HepG2 (cell line): ENCODE measurements around the gene TMEM120A. TPM values are rescaled to one million over a fixed set of nuclear protein-coding genes. Genes with fewer than 3 reads are reported as not detected.

Experiments
- FOXM1 ChIP-seq: sonication (generic); formaldehyde crosslinking; IDR thresholded peaks from 2 replicates; pipeline ENCODE4 v1.5.0; 2020; ENCODE audit warnings: missing genetic modification reagents
- HCFC1 ChIP-seq: fragments of 150-350 bp; IDR thresholded peaks from 2 replicates; pipeline ENCODE4 v1.6.1; 2014; ENCODE audit warnings: low read depth, low read length
- JUN ChIP-seq: sonication (generic); formaldehyde crosslinking; IDR thresholded peaks from 2 replicates; pipeline ENCODE4 v1.4.0; 2020; ENCODE audit warnings: mild to moderate bottlenecking, missing genetic modification reagents
- KLF16 ChIP-seq, 2 experiments: sonication (generic) in 1 of 2; formaldehyde crosslinking in 1 of 2; IDR thresholded peaks; 2 replicates each; pipeline versions ENCODE4 v1.6.1 to v1.8.0; 2016 to 2023; ENCODE audit warnings: missing genetic modification reagents in 2 of 2, missing compliant biosample characterization in 1 of 2
- KLF9 ChIP-seq: IDR thresholded peaks from 2 replicates; pipeline ENCODE4 v1.6.1; 2016; ENCODE audit warnings: low read depth
- MATR3 ChIP-seq: sonication (generic); formaldehyde crosslinking; IDR thresholded peaks from 2 replicates; pipeline ENCODE4 v1.4.0; 2020; ENCODE audit warnings: missing genetic modification reagents
- MTA1 ChIP-seq: sonication (generic); formaldehyde crosslinking; IDR thresholded peaks from 2 replicates; pipeline ENCODE4 v1.4.0; 2020; ENCODE audit warnings: missing genetic modification reagents, mild to moderate bottlenecking, borderline replicate concordance
- ONECUT2 ChIP-seq: sonication (generic); formaldehyde crosslinking; IDR thresholded peaks from 2 replicates; pipeline ENCODE4 v1.4.0; 2020; ENCODE audit warnings: missing genetic modification reagents
- PCBP2 ChIP-seq: fragments of 200-400 bp; formaldehyde crosslinking; optimal IDR thresholded peaks from 2 replicates; pipeline ENCODE3; 2018; ENCODE audit warnings: low read length, low read depth; ENCODE audit not compliant: poor library complexity, severe bottlenecking
- PPARG ChIP-seq: conservative IDR thresholded peaks from 2 replicates; pipeline ENCODE4 v1.6.1; 2016; ENCODE audit warnings: missing biosample characterization, missing genetic modification reagents
- RAD51 ChIP-seq: fragments of 450-650 bp; IDR thresholded peaks from 2 replicates; pipeline ENCODE4 v1.6.1; 2016; ENCODE audit warnings: borderline replicate concordance
- RBAK ChIP-seq: sonication (generic); formaldehyde crosslinking; IDR thresholded peaks from 2 replicates; pipeline ENCODE4 v1.5.1; 2020; ENCODE audit warnings: mild to moderate bottlenecking, missing genetic modification reagents
- SCMH1 ChIP-seq: sonication (generic); formaldehyde crosslinking; IDR thresholded peaks from 2 replicates; pipeline ENCODE4 v1.9.0; 2021; ENCODE audit warnings: missing genetic modification reagents, mild to moderate bottlenecking, borderline replicate concordance
- SP5 ChIP-seq: IDR thresholded peaks from 2 replicates; pipeline ENCODE4 v1.6.1; 2016; ENCODE audit warnings: low read depth, borderline replicate concordance
- SRSF1 ChIP-seq: fragments of 200-400 bp; formaldehyde crosslinking; optimal IDR thresholded peaks from 2 replicates; pipeline ENCODE3; 2017; ENCODE audit warnings: mild to moderate bottlenecking, low read depth, low read length, moderate library complexity
- ZC3H4 ChIP-seq: sonication (generic); formaldehyde crosslinking; IDR thresholded peaks from 2 replicates; pipeline ENCODE4 v1.4.0; 2020; ENCODE audit warnings: missing genetic modification reagents, borderline replicate concordance
- ZNF17 ChIP-seq: sonication (generic); formaldehyde crosslinking; IDR thresholded peaks from 2 replicates; pipeline ENCODE4 v1.5.0; 2020; ENCODE audit warnings: mild to moderate bottlenecking, missing genetic modification reagents
- ZNF556 ChIP-seq: sonication (generic); formaldehyde crosslinking; IDR thresholded peaks from 2 replicates; pipeline ENCODE4 v1.4.0; 2020; ENCODE audit warnings: mild to moderate bottlenecking, missing genetic modification reagents, borderline replicate concordance
- ZNF75D ChIP-seq: sonication (generic); formaldehyde crosslinking; IDR thresholded peaks from 2 replicates; pipeline ENCODE4 v1.8.1; 2023; ENCODE audit warnings: missing genetic modification reagents, mild to moderate bottlenecking, borderline replicate concordance
- polyA plus RNA-seq, 8 experiments: library from polyadenylated mRNA; depleted of rRNA in 3 of 8; stranded (reverse) in 7 of 8; unstranded in 1 of 8; fragments of >200 nt; fragmentation: Illumina TruSeq in 4 of 8; extraction: Trizol in 4 of 8; gene quantifications; 2 replicates each; pipeline versions ENCODE4 v1.2.1 to v1.2.3, GENCODE V29; 2011 to 2016; ENCODE audit warnings: low read depth in 4 of 8, missing spikeins in 1 of 8, mixed read lengths in 1 of 8; ENCODE audit not compliant: insufficient read depth in 1 of 8
- total RNA-seq, 5 experiments: library from RNA; depleted of rRNA; stranded (reverse); fragments of >200 nt; fragmentation: Illumina TruSeq; extraction: Trizol; gene quantifications; 2 replicates each; pipeline ENCODE4 v1.2.3, GENCODE V29; 2016; ENCODE audit warnings: low read depth in 1 of 5
- TF ChIP-seq, protein P1 (sequence below): IDR thresholded peaks from 2 replicates; pipeline ENCODE4 v1.6.1; 2012; ENCODE audit warnings: low read length, improper control_type of control experiment
- TF ChIP-seq, protein P2 (sequence below): sonication (generic); formaldehyde crosslinking; IDR thresholded peaks from 2 replicates; pipeline ENCODE4 v1.4.0; 2020; ENCODE audit warnings: low read depth, mild to moderate bottlenecking, missing genetic modification reagents
- TF ChIP-seq, protein P3 (sequence below): IDR thresholded peaks from 2 replicates; pipeline ENCODE4 v1.6.1; 2016; ENCODE audit warnings: missing compliant biosample characterization, missing genetic modification reagents, borderline replicate concordance
- TF ChIP-seq, protein P4 (sequence below): sonication (generic); formaldehyde crosslinking; IDR thresholded peaks from 2 replicates; pipeline ENCODE4 v1.5.1; 2020; ENCODE audit warnings: mild to moderate bottlenecking, missing genetic modification reagents, borderline replicate concordance
- TF ChIP-seq, protein P5 (sequence below): sonication (generic); formaldehyde crosslinking; IDR thresholded peaks from 2 replicates; pipeline ENCODE4 v1.4.0; 2020; ENCODE audit warnings: missing genetic modification reagents

TMEM120A gene
- total and polyA plus RNA-seq, 2 of the 13 experiments (the other 11 are each of a cell fraction or from before 2014, with no cell fraction given), result 40.3 to 102 TPM

DNA sequence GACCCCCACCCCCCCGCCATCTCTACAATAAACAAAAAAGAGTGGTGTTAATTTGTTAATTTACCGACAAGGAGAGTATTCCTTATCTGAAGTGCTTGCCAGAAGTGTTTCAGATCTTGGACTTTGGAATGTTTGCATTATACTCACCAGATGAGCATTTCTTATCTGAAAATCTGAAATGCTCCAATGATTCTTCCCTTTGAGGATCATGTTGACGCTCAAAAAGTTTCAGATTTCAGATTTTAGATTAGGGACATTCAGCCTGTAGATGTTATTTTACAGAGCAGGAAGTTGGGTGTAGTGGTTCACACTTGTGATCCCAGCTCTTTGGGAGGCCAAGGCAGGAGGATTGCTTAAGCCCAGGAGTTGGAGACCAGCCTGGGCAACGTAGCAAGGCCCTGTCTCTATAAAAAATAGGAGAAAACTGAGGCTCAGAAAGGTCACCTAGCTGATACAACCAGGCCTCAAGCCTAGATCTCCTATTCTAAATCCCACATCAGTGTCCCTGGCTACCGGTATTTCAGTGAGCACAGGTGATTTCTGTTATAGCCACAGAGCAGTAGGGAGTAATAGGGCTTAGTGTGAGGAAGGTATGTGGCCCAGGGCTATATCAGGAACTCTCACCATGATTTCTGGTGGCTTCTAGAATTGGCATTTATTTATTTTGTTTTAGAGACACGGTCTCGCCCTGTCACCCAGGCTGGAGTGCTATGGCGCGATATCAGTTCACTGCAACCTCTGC is 35.4 kb downstream of the TMEM120A start (continued):
- TF ChIP-seq, protein P1, sequence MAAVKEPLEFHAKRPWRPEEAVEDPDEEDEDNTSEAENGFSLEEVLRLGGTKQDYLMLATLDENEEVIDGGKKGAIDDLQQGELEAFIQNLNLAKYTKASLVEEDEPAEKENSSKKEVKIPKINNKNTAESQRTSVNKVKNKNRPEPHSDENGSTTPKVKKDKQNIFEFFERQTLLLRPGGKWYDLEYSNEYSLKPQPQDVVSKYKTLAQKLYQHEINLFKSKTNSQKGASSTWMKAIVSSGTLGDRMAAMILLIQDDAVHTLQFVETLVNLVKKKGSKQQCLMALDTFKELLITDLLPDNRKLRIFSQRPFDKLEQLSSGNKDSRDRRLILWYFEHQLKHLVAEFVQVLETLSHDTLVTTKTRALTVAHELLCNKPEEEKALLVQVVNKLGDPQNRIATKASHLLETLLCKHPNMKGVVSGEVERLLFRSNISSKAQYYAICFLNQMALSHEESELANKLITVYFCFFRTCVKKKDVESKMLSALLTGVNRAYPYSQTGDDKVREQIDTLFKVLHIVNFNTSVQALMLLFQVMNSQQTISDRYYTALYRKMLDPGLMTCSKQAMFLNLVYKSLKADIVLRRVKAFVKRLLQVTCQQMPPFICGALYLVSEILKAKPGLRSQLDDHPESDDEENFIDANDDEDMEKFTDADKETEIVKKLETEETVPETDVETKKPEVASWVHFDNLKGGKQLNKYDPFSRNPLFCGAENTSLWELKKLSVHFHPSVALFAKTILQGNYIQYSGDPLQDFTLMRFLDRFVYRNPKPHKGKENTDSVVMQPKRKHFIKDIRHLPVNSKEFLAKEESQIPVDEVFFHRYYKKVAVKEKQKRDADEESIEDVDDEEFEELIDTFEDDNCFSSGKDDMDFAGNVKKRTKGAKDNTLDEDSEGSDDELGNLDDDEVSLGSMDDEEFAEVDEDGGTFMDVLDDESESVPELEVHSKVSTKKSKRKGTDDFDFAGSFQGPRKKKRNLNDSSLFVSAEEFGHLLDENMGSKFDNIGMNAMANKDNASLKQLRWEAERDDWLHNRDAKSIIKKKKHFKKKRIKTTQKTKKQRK, result no peak
- TF ChIP-seq MTA1 (CRISPR knock-in tag), result no peak
- TF ChIP-seq KLF9 (CRISPR knock-in tag), result no peak
- TF ChIP-seq ZNF75D, result no peak
- TF ChIP-seq PCBP2, result no peak
- TF ChIP-seq FOXM1 (CRISPR knock-in tag), result no peak
- TF ChIP-seq HCFC1, result no peak
- no peak for TF ChIP-seq MATR3 (CRISPR knock-in tag)
- no peak for TF ChIP-seq SP5 (CRISPR knock-in tag)
- no peak for TF ChIP-seq JUN (CRISPR knock-in tag)
- TF ChIP-seq, protein P2, sequence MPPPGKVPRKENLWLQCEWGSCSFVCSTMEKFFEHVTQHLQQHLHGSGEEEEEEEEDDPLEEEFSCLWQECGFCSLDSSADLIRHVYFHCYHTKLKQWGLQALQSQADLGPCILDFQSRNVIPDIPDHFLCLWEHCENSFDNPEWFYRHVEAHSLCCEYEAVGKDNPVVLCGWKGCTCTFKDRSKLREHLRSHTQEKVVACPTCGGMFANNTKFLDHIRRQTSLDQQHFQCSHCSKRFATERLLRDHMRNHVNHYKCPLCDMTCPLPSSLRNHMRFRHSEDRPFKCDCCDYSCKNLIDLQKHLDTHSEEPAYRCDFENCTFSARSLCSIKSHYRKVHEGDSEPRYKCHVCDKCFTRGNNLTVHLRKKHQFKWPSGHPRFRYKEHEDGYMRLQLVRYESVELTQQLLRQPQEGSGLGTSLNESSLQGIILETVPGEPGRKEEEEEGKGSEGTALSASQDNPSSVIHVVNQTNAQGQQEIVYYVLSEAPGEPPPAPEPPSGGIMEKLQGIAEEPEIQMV (CRISPR knock-in tag), result no peak
- TF ChIP-seq, protein P3, sequence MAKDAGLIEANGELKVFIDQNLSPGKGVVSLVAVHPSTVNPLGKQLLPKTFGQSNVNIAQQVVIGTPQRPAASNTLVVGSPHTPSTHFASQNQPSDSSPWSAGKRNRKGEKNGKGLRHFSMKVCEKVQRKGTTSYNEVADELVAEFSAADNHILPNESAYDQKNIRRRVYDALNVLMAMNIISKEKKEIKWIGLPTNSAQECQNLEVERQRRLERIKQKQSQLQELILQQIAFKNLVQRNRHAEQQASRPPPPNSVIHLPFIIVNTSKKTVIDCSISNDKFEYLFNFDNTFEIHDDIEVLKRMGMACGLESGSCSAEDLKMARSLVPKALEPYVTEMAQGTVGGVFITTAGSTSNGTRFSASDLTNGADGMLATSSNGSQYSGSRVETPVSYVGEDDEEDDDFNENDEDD (CRISPR knock-in tag), result no peak
- TF ChIP-seq PPARG (CRISPR knock-in tag), result no peak
- no peak for TF ChIP-seq ONECUT2 (CRISPR knock-in tag)
- no peak for TF ChIP-seq RAD51
- no peak for TF ChIP-seq SCMH1
- TF ChIP-seq, protein P4, sequence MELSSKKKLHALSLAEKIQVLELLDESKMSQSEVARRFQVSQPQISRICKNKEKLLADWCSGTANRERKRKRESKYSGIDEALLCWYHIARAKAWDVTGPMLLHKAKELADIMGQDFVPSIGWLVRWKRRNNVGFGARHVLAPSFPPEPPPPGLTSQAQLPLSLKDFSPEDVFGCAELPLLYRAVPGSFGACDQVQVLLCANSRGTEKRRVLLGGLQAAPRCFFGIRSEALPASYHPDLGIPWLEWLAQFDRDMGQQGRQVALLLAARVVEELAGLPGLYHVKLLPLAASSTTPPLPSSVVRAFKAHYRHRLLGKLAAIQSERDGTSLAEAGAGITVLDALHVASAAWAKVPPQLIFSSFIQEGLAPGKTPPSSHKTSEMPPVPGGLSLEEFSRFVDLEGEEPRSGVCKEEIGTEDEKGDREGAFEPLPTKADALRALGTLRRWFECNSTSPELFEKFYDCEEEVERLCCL, result no peak
- no peak for TF ChIP-seq RBAK
- TF ChIP-seq ZNF17 (CRISPR knock-in tag), result no peak
- TF ChIP-seq ZC3H4 (CRISPR knock-in tag), result no peak
- TF ChIP-seq ZNF556 (CRISPR knock-in tag), result no peak
- no peak for TF ChIP-seq SRSF1
- TF ChIP-seq KLF16 (CRISPR knock-in tag; IDR thresholded peaks at IDR 0.05), result no peak
- TF ChIP-seq, protein P5, sequence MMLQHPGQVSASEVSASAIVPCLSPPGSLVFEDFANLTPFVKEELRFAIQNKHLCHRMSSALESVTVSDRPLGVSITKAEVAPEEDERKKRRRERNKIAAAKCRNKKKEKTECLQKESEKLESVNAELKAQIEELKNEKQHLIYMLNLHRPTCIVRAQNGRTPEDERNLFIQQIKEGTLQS, result no peak
